ENCODE measurements around the gene FRYL.

FRYL gene

DNA sequence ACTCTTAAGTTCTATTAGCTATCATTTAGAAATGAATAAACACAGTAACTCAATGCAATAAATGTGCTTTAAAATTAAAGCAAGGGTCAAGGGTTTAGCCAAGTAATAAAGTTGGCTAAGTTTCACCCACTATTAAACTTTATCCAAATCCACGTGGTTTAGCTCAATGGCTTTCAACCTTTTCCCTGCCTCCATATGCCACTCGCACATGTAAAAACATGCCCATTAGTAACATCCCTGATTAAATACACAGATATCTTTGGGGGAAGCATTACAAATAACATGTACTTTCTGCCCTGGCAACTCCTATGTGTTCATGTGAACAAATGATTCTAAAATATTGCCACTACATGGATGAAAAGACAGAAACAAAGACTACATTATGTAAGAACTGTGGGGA, 159.2 kb downstream of the FRYL start:
- DNase-seq (ENCODE audit: low read depth in 2 of 2), result no peak

DNA sequence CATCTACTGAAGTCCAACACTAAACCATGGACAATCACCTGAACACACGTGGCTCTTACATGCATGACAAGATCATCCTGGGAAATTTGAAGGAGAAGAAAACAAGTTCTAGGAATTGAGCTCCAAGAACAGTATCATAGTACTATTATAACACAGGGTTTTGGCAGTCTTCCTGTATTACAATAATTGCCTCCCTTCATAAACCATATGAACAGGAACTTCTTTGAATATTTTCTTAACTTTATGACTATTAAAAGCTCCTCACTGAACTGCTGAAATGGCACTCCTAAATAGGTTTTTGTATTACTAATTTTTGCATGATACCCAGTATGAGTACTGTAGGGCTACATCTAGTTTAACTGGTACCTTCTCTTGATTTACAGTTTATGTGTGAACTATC, 160.0 kb downstream of the FRYL start:
- no peak for DNase-seq (ENCODE audit: low read depth in 2 of 2)

DNA sequence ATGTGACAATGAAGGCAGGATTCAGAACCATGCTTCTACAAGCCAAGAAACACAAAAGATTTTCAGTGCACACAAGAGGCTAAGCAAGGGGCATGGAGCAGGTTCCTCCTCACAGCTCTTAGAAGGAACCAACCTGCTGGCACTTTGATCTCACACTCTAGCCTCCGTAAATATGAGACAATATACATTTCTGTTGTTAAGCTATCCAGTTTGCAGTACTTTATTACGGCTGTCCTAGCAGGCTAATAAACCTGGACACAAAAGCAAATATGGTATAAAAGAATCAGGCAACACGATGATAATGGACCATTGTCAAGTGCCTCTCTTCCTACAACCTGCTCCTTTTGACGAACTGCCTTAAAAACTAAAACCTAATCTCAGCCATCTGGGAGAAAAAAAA, 175.6 kb downstream of the FRYL start:
- no peak for DNase-seq (ENCODE audit: low read depth in 2 of 2)

DNA sequence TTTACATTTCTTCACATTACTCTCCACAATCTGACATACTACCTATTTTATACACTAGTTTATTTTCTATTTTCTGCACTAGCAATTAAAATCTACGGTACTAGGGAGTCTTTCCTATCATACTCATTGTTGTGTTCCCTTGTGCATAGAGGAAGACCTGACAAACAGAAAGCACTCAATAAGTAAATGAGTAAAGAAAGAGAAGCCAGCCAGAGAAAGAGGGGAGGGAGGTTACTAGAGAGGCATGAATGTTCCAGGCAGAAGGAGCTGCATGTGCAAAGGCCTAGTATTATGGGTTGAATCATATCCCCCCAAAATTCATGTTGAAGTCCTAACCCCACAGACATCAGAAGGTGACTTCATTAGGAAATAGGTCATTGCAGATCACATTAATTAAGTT, 176.0 kb downstream of the FRYL start:
- no peak for DNase-seq (ENCODE audit: low read depth in 2 of 2)

DNA sequence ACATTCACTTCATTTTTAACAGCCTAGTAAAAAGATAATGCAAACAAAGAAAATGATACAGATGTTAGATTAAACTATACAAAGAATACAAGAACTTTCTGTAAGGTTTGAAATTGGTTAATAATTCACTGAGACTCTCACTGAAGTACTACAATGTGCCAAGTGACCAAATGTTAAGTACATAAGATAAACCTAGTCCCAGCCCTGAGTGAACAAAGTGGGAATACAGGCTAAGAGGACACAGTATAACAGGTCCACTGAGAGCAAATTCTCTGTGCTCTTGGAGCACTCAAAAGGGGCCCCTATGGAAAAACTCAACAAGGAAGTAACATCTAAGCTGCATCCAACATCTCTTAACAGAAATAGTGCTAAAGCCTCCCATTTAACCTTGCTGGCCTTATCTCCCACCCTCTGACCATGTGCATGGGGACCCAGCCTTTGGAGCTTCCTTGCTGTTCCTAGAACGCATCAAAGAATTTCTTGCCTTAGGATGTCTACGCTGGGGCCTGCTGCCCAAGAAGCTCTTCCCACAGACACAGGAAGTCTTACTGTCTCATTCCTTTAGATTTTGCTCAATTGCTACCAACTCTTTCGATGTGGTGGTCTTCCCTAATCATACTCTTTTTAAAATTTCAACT, 176.6 kb downstream of the FRYL start:
- no peak for DNase-seq (ENCODE audit: low read depth in 2 of 2)

DNA sequence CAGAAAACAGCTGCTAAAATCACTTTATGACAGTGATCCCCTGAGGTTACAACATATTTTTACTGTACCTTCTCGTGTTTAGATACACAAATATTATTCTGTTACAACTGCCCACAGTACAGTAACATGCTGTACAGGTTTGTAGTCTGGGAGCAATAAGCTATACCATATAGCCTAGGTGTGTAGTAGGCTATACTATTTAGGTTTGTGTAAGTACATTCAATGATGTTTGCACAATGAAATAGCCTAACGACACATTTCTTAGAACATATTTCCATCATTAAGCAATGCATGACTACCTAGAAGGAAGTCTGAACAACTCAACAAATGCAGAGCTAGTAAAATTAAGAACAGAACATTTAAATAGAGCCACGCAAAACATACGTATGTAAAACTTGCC, 177.3 kb downstream of the FRYL start:
- no peak for DNase-seq (ENCODE audit: low read depth in 2 of 2)

DNA sequence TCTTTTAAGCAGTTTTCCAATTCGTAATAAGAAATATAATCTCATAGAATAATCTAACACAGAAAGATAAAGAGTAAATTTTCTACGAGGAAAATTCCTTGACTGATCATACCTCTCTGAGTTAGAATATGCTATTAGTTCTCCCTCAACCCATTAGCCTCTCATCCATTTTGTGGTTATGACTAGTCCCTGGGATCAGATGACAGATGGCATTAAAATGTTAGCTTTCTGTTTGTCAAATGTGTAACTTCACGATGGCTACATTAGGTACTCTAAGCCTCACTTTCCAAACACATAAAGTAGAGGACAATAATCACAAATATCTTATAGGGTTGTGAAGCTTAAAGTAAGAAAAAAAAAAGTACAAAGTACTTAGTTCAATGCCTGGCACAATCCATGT, 177.9 kb downstream of the FRYL start:
- DNase-seq (ENCODE audit: low read depth in 2 of 2), result no peak

DNA sequence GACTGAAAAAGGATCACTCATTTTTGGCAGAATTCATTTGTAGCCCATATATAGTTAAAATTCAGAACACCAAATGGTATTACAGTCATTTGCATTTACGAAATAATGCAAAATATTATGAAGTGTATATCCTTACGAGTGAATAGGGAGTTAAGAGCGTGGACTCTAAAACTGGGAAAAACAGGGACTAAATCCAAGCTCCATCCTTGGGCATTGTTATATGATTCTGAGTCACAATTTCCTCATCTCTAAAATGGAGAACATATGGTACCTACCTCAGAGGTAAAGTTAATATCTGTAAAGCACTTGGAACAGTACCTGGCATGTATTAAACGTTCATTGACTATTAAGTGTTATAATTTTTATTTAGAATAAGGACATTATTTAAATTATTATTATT, 183.7 kb downstream of the FRYL start:
- no peak for DNase-seq (ENCODE audit: low read depth in 2 of 2)

DNA sequence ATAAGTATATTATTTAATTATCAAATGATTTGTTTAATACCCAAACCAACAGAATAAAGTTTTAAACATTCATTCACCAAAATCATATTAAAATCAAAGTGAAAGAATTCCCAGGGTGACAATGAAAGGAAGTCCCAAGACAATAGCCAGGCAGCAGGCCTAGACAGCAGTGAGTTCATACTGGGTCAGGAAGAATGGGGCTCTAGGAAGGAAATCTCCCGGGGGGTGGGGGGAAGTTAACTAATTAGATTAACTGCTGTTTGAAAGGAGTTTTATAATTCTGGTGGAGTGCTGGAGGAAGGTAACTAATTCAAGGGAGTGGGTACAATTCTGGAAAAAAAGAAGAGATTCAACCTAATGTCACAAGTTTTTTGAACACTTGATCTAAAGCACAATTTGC, 185.9 kb downstream of the FRYL start:
- no peak for DNase-seq (ENCODE audit: low read depth in 2 of 2)

DNA sequence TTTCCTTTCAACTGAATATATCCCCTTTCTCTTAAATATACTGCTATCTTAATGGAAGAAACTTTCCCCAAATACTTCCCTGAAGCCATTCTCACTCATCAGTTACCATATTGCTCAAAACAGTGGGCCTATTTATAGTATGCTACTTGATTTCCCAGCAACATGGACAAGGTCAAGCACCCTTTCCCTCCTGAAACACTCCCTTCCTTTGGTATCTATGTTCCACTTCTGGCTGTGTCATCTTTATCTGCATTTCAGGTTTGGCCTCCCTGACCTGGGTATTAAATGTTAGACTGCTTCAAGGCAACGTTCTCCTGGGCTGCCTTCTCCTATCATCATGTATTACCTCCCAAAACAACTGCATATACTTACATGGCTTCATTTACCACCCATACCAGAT, 188.7 kb downstream of the FRYL start:
- no peak for DNase-seq (ENCODE audit: low read depth in 2 of 2)

DNA sequence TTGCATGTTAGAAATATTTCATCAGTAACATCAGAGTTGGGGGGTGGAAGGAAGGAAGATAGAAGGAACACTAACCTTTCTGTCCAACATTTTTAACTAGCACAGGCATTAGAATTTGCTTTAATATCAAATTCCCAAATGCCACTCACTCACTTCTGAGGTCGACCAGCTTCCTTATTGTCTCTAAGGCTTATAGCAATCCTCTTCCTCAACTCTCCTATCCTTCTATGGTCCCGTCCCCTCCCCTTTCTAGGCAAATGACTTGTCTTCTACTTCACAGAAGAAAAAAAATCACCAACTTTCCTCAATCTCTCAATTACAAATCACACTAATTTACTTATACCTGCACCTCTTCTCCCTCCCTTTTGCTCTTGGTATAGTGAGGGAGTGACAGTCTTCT, 189.2 kb downstream of the FRYL start:
- DNase-seq (ENCODE audit: low read depth in 2 of 2), result no peak

DNA sequence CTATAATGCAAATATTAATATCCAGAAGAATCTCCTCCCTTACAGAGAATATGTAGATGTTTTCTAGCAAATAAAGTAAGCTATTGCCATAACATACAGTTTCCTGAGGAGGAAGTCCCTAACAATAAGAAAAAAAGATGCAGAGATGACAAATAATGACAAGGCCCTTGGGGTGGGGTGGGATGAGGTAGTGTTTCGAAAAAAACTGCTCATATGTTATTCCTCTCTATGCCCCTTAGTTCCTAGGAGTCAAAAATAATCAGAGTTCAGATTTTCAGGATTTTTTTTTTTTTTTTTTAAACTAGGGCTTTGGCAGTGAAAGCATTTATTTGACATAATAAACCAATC, 191.0 kb downstream of the FRYL start:
- DNase-seq (ENCODE audit: low read depth in 2 of 2), result no peak

DNA sequence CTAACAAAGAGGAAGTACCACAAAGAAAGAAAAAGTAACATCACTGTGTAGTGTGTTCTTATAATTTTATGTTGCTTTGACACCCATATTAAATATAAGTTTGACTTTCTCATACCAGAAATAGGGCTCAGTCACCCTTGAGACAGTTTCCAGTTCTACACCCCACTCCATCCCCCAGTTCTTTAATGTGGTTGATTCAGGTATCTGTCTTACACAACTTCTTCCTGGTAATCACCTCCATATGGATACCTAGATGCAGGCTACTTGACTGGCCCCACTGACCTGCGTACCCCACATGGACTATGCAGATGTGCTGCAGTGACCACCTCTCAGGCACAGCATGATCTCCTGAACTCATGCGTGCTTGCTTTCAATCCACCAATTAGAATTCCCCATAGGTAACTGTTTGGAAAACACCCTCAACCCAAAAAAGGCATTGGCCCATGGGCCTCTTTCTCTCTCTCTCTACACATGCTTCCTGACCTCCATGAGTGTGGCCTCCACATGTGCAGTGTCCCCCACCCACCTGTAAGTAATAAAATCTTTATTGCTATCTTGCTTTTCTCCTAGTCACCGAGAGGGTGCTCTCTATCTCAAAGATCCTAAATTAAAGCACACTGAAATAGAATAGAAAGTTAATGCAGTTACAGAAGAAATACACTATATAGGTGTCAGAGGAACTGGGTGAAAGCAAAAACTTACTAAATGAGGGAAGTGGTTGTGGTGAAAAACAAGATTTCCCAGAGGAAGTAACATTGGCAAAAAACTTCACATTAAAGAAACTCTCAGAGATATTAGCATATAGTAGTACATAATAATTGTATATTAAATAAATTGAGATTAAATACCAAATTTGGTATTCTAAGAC, 191.6 kb downstream of the FRYL start:
- DNase-seq (ENCODE audit: low read depth in 2 of 2), result no peak

DNA sequence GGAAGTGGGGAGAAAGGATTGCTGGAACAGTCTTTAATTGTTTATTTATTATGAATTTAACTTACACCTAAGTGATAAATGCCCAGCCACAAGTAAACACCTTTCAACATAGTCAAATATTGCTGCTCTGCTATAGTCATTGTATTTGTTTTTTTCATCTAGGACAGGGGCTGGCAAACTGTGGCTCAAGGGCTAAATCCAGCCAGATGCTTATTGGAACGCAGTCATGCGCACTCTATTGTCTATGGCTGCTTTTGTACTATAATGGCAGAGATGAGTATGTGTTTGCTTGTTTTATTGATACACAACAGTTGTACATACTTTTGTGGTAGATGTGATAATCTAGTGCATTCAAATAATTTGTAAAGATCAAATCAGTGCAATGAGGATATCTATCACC, 194.7 kb downstream of the FRYL start:
- no peak for DNase-seq (ENCODE audit: low read depth in 2 of 2)

DNA sequence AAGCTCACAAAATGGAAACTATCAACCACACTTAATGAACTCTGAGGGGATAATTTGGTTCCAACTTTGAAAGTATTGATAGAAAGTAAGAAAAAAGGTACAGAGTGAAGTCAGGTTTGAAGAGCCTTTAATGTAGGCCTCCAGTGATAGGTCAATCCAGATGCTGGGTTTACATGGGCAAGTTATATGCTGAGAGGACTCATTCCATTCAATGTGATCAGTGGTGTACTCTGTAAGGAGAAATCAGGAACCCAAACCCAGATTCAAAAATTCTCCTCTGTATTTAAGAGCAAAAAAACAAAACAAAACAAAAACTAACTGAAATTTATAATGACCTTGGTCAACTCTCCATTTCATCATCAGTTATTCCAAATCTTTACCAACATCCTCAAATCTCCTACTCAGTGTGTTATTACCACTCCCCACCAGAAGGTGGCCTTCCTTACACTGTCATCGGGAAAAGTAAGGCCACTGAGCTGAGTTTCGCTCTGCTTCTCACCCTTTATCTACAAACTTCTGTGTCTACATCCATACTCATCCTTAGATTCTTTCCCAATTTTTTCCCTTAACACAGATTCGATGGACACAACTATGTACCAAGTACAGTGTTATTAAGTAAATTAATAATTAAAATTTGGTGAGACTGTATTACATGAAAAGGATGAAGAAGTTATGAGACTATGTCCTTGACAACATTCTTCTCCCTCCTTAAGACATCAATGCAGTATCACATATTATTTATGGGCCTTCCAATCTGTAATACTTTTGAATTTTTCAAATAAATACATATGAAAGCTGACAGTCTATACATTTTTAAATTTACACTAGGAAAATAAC, 201.7 kb downstream of the FRYL start:
- DNase-seq (ENCODE audit: low read depth in 2 of 2), result peak; percentile 6 to 11

DNA sequence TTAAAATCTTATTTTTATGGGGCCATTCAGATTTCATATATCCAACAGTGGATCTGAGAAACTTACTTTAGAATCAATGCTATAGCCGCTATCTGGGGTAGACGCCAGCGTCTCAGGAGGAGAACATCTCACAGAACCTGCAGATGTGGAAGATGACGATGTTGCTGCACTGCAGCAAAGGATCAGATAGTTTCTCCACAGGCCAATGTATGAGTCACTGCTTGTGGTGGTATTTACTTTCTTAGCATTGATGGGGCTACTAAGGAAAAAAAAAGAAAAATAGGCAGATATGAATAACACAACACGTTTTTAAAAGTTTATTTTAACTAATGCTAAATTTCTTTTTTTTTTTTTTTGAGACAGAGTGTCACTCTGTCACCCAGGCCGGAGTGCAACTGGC, 204.1 kb downstream of the FRYL start:
- DNase-seq (ENCODE audit: low read depth in 2 of 2), result no peak

DNA sequence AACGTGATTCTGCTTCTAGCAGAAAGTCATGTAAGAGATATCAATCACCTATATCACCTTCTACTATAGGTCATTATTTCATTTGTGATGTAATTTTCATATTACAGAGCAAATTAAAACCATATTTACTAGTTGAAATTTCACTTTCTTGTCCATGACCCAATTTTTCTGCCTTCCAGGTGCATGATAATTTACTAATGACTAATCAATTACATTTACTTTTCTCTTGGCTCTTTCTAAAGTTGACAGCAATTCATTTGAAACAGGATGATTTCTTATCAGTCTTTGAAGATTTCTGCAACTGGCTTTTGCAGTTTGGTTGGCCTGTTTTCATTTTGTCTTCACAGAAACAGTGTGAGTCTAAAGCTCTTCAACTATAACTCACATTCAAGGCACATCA, 208.6 kb downstream of the FRYL start:
- DNase-seq (ENCODE audit: low read depth in 2 of 2), result no peak

DNA sequence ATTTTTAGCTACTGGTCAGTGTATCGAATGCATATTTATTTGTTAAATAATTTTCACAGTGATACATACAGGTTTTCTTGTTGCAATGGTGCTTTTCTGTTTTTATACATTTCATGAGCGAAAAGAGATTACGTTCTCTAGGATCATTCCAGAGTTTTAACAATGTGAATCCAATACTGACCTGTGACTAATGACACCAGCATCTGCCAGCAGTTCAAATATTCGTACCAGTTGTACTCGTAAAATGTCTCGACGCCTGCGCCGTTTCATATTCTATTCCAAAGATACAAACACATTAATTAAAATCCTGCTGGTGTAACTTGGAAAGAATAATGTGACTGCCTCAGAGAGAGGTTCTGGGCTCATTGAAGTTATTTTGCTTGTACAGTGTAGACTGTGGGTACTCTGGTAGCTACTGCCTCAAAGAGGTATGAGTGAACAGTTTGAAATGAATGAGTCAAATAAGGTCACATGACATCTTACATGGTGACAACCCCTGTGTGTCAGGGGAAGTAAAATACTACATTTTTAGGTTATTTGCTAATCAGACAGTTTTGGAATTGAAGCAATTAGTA, 209.3 kb downstream of the FRYL start:
- no peak for DNase-seq (ENCODE audit: low read depth in 2 of 2)

DNA sequence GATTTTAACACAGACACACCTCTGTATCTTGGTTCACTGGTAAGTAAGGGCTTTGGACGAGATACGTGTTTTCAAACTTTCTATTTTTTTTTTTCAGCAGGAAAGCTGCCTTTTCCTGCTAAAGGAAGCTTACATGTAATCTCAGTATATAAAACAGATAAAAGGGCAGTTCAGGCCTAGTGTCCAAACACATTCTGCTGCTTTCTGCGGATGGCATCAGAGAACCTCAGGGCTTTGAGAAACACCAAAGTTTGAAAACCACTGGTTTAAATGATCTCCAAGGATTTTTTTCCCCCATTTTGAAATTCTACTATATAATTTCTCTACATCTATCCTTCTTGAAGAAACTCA, 214.1 kb downstream of the FRYL start:
- DNase-seq (ENCODE audit: low read depth in 2 of 2), result no peak

DNA sequence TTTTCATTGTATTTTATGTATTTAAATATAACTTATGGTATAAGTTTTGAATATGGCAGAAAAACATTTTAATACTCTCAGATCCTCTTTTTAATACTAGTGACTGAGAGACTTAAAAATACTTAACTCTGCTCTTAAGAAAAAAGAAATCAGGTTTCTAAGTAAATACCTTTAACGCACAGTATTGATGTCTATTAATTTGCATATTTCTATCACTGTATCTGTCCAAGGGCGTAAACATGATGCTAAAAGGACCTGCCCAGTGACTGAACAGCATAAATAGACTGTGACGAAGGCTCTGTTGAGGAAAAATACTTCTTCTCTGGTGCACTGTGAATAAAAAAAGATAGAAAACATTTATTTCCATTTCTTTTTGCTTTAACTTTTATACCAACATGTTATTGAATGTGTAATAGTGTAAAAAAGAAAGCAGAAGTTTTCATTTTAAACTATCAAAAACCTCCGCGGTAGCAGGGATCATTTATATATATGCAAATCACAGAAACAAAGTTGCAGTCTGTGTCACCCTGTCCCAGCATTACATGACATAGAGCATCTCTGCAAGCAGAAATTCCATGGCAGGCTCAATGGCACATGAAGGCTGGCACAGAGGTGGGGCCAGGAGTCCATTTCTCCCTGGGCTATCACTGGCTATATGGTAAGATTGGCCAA, 214.6 kb downstream of the FRYL start:
- no peak for DNase-seq (ENCODE audit: low read depth in 2 of 2)

DNA sequence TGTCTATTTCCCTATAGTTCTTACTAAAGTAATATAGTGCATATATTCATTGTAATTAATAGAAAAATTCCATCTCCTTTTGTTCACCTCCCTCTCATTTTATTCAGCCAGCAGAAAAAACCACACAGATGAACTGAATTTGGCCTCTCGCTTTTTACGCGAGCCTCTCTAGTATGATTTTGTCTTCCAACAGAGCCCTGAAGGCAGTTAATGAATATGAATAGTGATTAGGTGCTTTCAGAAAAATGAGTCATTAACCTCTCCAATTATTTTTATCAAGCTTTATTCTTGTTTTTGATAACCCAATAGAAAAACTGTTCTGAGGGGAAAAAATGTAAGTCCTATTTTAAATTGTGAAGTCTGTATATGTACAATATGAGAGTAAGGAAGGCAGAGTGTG, 215.9 kb downstream of the FRYL start:
- DNase-seq (ENCODE audit: low read depth in 2 of 2), result no peak

DNA sequence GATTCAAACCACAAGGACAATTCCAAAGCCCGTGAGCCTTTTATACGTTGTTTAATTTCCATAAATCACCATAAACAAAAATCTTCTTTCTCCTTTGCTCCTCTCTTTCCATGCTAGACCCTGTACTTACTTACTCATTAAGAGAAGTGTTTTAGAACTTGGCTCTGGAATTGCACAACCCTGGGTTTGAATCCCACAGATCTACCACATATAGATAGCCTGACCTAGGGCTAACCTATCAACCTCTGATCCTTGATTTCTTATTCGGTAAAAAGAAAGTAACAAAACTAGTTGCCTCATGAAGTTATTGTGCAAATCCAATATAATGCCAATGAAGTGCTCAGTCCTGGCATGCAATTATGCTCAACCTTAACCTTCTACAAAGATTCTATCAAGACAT, 221.3 kb downstream of the FRYL start:
- DNase-seq (ENCODE audit: low read depth in 2 of 2), result no peak
